Testis (tissue), 3 donors: ENCODE data around the gene PCDHB13. TPM values are rescaled to one million over a fixed set of nuclear protein-coding genes. Genes with fewer than 3 reads are reported as not detected.
"Not testable (repeated sequence)": the region's sequence is repeated elsewhere in the genome, so short reads cannot be mapped to it uniquely, and the experiment has no call there.

Experiments
- DNase-seq: peaks from one replicate; pipeline ENCODE4 v3.0.0-alpha.2; 2019
- H3K27ac ChIP-seq, 2 donors: fragments of 200-600 bp; sonication (generic); one replicate each; pipeline ENCODE4 v1.5.1; 2019
- H3K27me3 ChIP-seq: fragments of 200-600 bp; sonication (generic); one replicate; pipeline ENCODE4 v1.5.1; 2019
- H3K36me3 ChIP-seq: fragments of 200-600 bp; sonication (generic); one replicate; pipeline ENCODE4 v1.5.1; 2017; ENCODE audit warnings: low read depth; ENCODE audit errors: missing control alignments
- H3K4me1 ChIP-seq: fragments of 200-600 bp; sonication (generic); one replicate; pipeline ENCODE4 v1.5.1; 2019
- H3K4me3 ChIP-seq, 2 donors: fragments of 200-600 bp; sonication (generic); one replicate each; pipeline ENCODE4 v1.5.1; 2017 to 2019
- H3K9me3 ChIP-seq: fragments of 200-600 bp; sonication (generic); one replicate; pipeline ENCODE4 v1.5.1; 2017
- POLR2A ChIP-seq: fragments of 450-650 bp; IDR thresholded peaks from one replicate; pipeline ENCODE4 v1.6.1; 2017; ENCODE audit warnings: antibody characterized with exemption, mild to moderate bottlenecking, moderate library complexity
- WGBS, 2 donors: methylation state at CpG; one replicate each; pipeline ENCODE4 v1.1.5; 2018; 5-methylcytosine and 5-hydroxymethylcytosine counted together
- intact Hi-C: fragments of 100-400 bp; cut with DNase I; formaldehyde crosslinking; loops from one replicate; pipeline ENCODE4 v1.15.1; 2023; ENCODE audit warnings: low total_unique reads
- polyA plus RNA-seq: library from polyadenylated mRNA; stranded (reverse); fragments of 350-450 nt; fragmentation: Illumina TruSeq; extraction: RNeasy Lipid Tissue Mini Kit (QIAGEN cat#74804); gene quantifications from one replicate; pipeline ENCODE4 v1.2.3, GENCODE V29; 2014; ENCODE audit warnings: low read depth, low replicate concordance; ENCODE audit not compliant: insufficient read depth
- total RNA-seq, 2 donors: library from RNA; depleted of rRNA; stranded (reverse); fragments of >200 nt; gene quantifications; one replicate each; pipeline ENCODE4 v1.2.3, GENCODE V29; 2016
- TF ChIP-seq, protein P1 (sequence below), 3 experiments: fragments of 450-650 bp in 2 of 3; fragments of 200-600 bp in 1 of 3; sonication (generic) in 1 of 3; IDR thresholded peaks; one replicate each; pipeline ENCODE4 v1.5.1; 2016 to 2019; ENCODE audit warnings: antibody characterized with exemption in 3 of 3, mild to moderate bottlenecking in 2 of 3, moderate library complexity in 1 of 3

Gene PCDHB13
- total and polyA plus RNA-seq, 3 donors from 2014 or later: 2.6 to 9.3 (median 8.6) TPM

- Histone ChIP-seq H3K9me3 (no peaks in the 10 kb centered on the region), H3K4me3 (peak overlapping the region in 1 of 2 donors; percentile 25), H3K27me3 (no peaks in the 10 kb centered on the region), H3K36me3 (no peaks in the 10 kb centered on the region), H3K4me1 (no peaks in the 10 kb centered on the region), H3K27ac (no peak overlapping the region)
- 4 to 19% methylated on average over 5 to 33 of the region's 43 CpGs for WGBS, 2 donors
- DNase-seq: no peak
- intact Hi-C loops: no loop called here
- TF ChIP-seq, protein P1, sequence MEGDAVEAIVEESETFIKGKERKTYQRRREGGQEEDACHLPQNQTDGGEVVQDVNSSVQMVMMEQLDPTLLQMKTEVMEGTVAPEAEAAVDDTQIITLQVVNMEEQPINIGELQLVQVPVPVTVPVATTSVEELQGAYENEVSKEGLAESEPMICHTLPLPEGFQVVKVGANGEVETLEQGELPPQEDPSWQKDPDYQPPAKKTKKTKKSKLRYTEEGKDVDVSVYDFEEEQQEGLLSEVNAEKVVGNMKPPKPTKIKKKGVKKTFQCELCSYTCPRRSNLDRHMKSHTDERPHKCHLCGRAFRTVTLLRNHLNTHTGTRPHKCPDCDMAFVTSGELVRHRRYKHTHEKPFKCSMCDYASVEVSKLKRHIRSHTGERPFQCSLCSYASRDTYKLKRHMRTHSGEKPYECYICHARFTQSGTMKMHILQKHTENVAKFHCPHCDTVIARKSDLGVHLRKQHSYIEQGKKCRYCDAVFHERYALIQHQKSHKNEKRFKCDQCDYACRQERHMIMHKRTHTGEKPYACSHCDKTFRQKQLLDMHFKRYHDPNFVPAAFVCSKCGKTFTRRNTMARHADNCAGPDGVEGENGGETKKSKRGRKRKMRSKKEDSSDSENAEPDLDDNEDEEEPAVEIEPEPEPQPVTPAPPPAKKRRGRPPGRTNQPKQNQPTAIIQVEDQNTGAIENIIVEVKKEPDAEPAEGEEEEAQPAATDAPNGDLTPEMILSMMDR (IDR thresholded peaks at IDR 0.05): no peak
- TF ChIP-seq POLR2A: no peak
Observed at GRCh38 chr5:141241496-141241895, 27.8 kb downstream of the PCDHB13 start.

GRCh38 chr5:141245250-141245717 lies 31.6 kb downstream of the PCDHB13 start, which contains the start of gene PCDHB15:
Gene PCDHB15 (plus strand): TSS chr5:141245395. CDS start chr5:141245579, 184 bp downstream.
- Histone ChIP-seq H3K4me3 (peak within 1 kb of the TSS in 1 of 2 donors; percentile 38), H3K9me3 (no peaks in the 10 kb centered on the region), H3K27me3 (no peaks in the 10 kb centered on the region), H3K36me3 (no peaks in the 10 kb centered on the region), H3K4me1 (no peaks in the 10 kb centered on the region), H3K27ac (peak within 1 kb of the TSS; percentile 47 to 51)
- intact Hi-C loops: no loop called here
- no peak for TF ChIP-seq POLR2A
- TF ChIP-seq, protein P1 (IDR thresholded peaks at IDR 0.05): peak; percentile 45 to 67 (median 57)
- DNase-seq: peak; percentile 85
- WGBS, 2 donors: 4 to 5% methylated on average over 15 to 16 of the region's 16 CpGs

DNA sequence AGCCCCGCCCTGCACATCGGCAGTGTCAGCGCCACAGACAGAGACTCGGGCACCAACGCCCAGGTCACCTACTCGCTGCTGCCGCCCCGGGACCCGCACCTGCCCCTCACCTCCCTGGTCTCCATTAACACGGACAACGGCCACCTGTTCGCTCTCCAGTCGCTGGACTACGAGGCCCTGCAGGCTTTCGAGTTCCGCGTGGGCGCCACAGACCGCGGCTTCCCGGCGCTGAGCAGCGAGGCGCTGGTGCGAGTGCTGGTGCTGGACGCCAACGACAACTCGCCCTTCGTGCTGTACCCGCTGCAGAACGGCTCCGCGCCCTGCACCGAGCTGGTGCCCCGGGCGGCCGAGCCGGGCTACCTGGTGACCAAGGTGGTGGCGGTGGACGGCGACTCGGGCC lies 33.3 kb downstream of the PCDHB13 start:
- H3K4me1 ChIP-seq, H3K9me3 ChIP-seq, intact Hi-C loops, H3K27me3 ChIP-seq, H3K27ac ChIP-seq, DNase-seq, H3K36me3 ChIP-seq: not testable (repeated sequence)
- H3K4me3 ChIP-seq: peak overlapping the region in 1 of 2 donors; percentile 1
- WGBS, 2 donors: 34 to 40% methylated on average over 1 to 25 of the region's 42 CpGs

GRCh38 chr5:141247434-141247833 lies 33.7 kb downstream of the PCDHB13 start:
- H3K4me3 ChIP-seq: peak overlapping the region in 1 of 2 donors; percentile 1
- H3K9me3 ChIP-seq, H3K36me3 ChIP-seq, H3K27me3 ChIP-seq, DNase-seq, H3K27ac ChIP-seq, intact Hi-C loops, H3K4me1 ChIP-seq: not testable (repeated sequence)
- 25 to 35% methylated on average over 11 to 26 of the region's 34 CpGs for WGBS, 2 donors

DNA sequence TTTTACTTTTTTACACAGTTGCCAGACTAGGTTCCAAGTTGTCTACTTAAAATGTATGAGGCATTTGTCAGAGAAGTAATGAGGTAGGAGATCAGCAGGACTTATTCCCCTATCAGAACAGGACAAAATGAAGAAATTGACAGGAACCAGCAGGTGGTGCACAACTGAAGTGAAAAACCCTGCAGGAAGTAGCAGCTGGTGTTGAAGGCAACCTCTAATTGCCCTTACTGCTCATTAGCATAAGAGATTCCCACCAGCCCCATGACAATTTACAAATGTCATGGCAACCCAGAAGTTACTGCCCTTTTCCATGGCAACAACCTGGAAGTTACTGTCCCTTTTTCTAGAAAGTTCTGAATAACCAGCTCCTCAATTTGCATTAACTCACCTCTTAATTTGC lies 36.9 kb downstream of the PCDHB13 start:
- no peak for DNase-seq
- TF ChIP-seq, protein P1 (IDR thresholded peaks at IDR 0.05): no peak
- TF ChIP-seq POLR2A: no peak
- no peaks in the 10 kb centered on the region for H3K9me3 ChIP-seq
- no peaks in the 10 kb centered on the region for H3K4me1 ChIP-seq
- no peaks in the 10 kb centered on the region for H3K27me3 ChIP-seq
- no peaks in the 10 kb centered on the region for H3K36me3 ChIP-seq
- H3K4me3 ChIP-seq: no peak overlapping the region
- intact Hi-C loops: no loop called here
- H3K27ac ChIP-seq: no peak overlapping the region

DNA sequence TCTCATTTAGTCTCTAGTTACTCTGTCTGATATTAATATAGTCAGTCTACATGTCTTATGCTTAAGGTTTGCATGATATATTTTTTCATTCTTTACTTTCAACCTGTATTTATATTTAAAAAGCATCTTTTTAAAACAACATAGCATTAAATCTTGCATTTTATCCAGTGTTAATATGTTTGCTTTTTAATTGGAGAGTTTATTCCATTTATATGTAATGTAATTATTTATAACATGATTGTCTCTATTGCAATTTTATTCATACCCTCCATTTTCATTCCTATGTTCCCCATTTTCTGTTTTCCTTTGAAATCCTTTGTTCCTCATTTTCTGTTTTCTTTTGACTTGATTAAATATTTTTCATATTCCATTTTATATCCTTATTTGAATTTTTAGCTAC lies 44.7 kb downstream of the PCDHB13 start:
- no peak for DNase-seq
- no peaks in the 10 kb centered on the region for H3K27me3 ChIP-seq
- no peak overlapping the region for H3K27ac ChIP-seq
- intact Hi-C loops: no loop called here
- no peaks in the 10 kb centered on the region for H3K4me1 ChIP-seq
- no peaks in the 10 kb centered on the region for H3K36me3 ChIP-seq
- TF ChIP-seq, protein P1 (IDR thresholded peaks at IDR 0.05): no peak
- TF ChIP-seq POLR2A: no peak
- H3K9me3 ChIP-seq: peaks cover 3% of the 10 kb centered on the region
- H3K4me3 ChIP-seq: no peak overlapping the region
